Left ventricle myocardium inferior (tissue), 1 donor: ENCODE measurements around the gene GRIK4. TPM values are rescaled to one million over a fixed set of nuclear protein-coding genes. Genes with fewer than 3 reads are reported as not detected.

Experiments used
- DNase-seq: peaks from one replicate; pipeline ENCODE4 v3.0.0-alpha.2; 2020
- H3K27ac ChIP-seq: fragments of 200-600 bp; replicated peaks from 2 replicates; pipeline ENCODE4 v1.8.0; 2021
- H3K27me3 ChIP-seq: fragments of 200-600 bp; 2 replicates; pipeline ENCODE4 v1.8.0; 2021; ENCODE audit warnings: low read depth
- H3K36me3 ChIP-seq: fragments of 200-600 bp; 2 replicates; pipeline ENCODE4 v1.8.0; 2021
- H3K4me1 ChIP-seq: fragments of 200-600 bp; 2 replicates; pipeline ENCODE4 v1.8.0; 2021
- H3K4me3 ChIP-seq: fragments of 200-600 bp; 2 replicates; pipeline ENCODE4 v1.8.0; 2021; ENCODE audit warnings: mild to moderate bottlenecking, moderate library complexity
- H3K9me3 ChIP-seq: fragments of 200-600 bp; replicated peaks from 2 replicates; pipeline ENCODE4 v1.8.0; 2021
- intact Hi-C: fragments of 100-400 bp; cut with micrococcal nuclease; formaldehyde crosslinking; loops from one replicate; pipeline ENCODE4 v1.11.0; 2022
- total RNA-seq: library from RNA; stranded (reverse); fragmentation: NEBNext Ultra II Directional; extraction: Animal tissue kit (Norgen Biotek cat#: 25700); gene quantifications from one replicate; pipeline ENCODE4 v1.2.1, GENCODE V29; 2021
- TF ChIP-seq, protein P1 (sequence below): fragments of 200-600 bp; IDR thresholded peaks from 2 replicates; pipeline ENCODE4 v1.8.0; 2021; ENCODE audit warnings: antibody characterized with exemption, mild to moderate bottlenecking, borderline replicate concordance
- donor health status: DM: no; HTN: yes; CAD: no; lungs with severe emphysema.

The GRIK4 gene
- total RNA-seq, 1 donor from 2014 or later = 0.16 TPM

DNA sequence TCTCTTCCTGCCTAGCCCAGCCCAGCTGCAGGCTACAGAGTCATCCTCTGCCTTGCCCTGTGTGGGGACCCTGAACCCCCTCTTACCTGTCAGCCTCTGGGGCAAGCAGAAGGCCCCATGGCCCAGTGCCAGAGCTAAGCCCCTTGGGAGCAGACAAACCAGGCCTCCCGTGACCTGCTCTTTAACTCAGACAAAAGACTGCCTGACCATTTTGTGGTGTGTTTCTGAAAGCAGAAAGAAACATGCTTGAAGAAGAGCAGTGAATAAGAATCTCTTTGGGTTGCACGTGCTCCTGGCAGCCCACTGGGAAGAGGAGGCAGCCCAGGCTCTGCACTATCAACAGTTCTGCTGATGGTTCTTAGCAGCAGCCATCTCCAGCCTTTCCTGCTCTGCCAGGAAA is 118.6 kb downstream of the GRIK4 start:
- H3K9me3 ChIP-seq = no peaks in the 10 kb centered on the region
- no peaks in the 10 kb centered on the region for H3K36me3 ChIP-seq
- no peak overlapping the region for H3K27ac ChIP-seq
- DNase-seq = no peak
- H3K4me1 ChIP-seq = no peaks in the 10 kb centered on the region
- TF ChIP-seq, protein P1, sequence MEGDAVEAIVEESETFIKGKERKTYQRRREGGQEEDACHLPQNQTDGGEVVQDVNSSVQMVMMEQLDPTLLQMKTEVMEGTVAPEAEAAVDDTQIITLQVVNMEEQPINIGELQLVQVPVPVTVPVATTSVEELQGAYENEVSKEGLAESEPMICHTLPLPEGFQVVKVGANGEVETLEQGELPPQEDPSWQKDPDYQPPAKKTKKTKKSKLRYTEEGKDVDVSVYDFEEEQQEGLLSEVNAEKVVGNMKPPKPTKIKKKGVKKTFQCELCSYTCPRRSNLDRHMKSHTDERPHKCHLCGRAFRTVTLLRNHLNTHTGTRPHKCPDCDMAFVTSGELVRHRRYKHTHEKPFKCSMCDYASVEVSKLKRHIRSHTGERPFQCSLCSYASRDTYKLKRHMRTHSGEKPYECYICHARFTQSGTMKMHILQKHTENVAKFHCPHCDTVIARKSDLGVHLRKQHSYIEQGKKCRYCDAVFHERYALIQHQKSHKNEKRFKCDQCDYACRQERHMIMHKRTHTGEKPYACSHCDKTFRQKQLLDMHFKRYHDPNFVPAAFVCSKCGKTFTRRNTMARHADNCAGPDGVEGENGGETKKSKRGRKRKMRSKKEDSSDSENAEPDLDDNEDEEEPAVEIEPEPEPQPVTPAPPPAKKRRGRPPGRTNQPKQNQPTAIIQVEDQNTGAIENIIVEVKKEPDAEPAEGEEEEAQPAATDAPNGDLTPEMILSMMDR = no peak
- H3K4me3 ChIP-seq = no peak overlapping the region
- intact Hi-C loops = no loop called here
- peaks cover 40% of the 10 kb centered on the region for H3K27me3 ChIP-seq

DNA sequence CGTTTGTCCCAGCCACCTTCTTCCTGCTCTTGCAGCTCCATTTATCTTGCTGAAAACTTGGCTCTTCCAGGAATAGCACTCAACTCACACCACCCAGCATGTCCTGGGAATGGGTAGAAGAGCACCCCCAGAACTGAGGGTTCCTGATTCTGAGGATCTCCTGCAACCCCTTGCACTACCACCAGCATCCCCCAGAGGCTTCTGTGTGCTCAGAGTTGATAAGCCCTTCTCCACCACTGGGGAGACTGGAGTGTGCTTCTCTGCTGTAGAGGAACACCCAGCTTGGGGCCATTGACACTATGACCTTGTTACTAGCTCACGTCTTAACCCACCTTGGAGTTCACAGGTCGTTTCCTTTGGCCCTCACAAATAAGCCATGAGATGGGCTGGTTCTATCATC is 121.0 kb downstream of the GRIK4 start:
- DNase-seq = no peak
- H3K27me3 ChIP-seq = peaks cover 57% of the 10 kb centered on the region
- H3K4me1 ChIP-seq = no peaks in the 10 kb centered on the region
- H3K27ac ChIP-seq = no peak overlapping the region
- TF ChIP-seq, protein P1 = no peak
- H3K36me3 ChIP-seq = no peaks in the 10 kb centered on the region
- intact Hi-C loops = no loop called here
- no peak overlapping the region for H3K4me3 ChIP-seq
- no peaks in the 10 kb centered on the region for H3K9me3 ChIP-seq

GRCh38 chr11:120633616-120634393 is 122.3 kb downstream of the GRIK4 start:
- Histone ChIP-seq H3K27me3 (peaks cover 59% of the 10 kb centered on the region), H3K4me1 (no peaks in the 10 kb centered on the region), H3K4me3 (no peak overlapping the region), H3K9me3 (no peaks in the 10 kb centered on the region), H3K36me3 (no peaks in the 10 kb centered on the region), H3K27ac (no peak overlapping the region)
- DNase-seq = no peak
- intact Hi-C loops = no loop called here
- TF ChIP-seq, protein P1 = no peak

- H3K27me3 ChIP-seq = peaks cover 65% of the 10 kb centered on the region
- H3K27ac ChIP-seq = no peak overlapping the region
- no peak overlapping the region for H3K4me3 ChIP-seq
- no peak for DNase-seq
- intact Hi-C loops = no loop called here
- no peaks in the 10 kb centered on the region for H3K4me1 ChIP-seq
- TF ChIP-seq, protein P1 = no peak
- H3K36me3 ChIP-seq = no peaks in the 10 kb centered on the region
- H3K9me3 ChIP-seq = no peaks in the 10 kb centered on the region
Observed at GRCh38 chr11:120634706-120635105, 123.2 kb downstream of the GRIK4 start.

DNA sequence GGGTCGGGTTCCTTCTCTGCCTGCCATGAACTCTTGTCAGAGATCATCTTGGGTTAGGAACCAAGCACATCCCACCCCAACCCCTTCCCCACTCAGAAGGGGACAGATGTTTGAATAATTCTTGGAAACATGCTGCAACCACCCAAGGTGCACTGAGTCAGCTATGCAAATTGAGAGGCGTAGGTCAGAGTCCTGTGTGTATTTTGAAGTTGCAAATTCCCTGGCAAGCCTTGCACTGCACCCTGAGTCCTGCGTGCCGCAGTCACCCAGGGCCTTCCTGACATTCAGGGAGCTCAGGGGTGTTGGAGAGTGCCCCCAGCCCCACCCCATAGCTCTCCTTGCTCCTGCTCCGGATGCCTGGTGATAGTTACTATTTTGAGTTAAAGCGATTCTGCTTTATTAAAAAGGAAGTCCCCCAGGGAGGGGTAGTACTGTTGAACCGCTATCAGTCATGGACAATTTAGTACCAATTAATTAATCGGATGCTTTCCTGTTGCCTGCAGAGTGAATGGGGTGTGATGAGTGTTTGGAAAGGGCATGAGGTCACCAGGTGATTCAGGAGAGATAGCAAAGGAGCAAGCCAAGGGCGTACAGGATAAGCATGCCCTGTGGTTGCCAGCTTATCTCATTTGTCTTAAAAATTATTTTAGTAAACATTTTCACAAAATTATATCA is 123.7 kb downstream of the GRIK4 start:
- no peaks in the 10 kb centered on the region for H3K9me3 ChIP-seq
- no peak overlapping the region for H3K4me3 ChIP-seq
- no peak for DNase-seq
- no peaks in the 10 kb centered on the region for H3K36me3 ChIP-seq
- no peak overlapping the region for H3K27ac ChIP-seq
- H3K4me1 ChIP-seq = no peaks in the 10 kb centered on the region
- intact Hi-C loops = no loop called here
- H3K27me3 ChIP-seq = peaks cover 69% of the 10 kb centered on the region
- TF ChIP-seq, protein P1 = no peak
